IPS-NIHi11 (cell line): ENCODE results near the gene CSRP1.
"Not testable (repeated sequence)": the region's sequence is repeated elsewhere in the genome, so short reads cannot be mapped to it uniquely, and the experiment has no call there.

ENCODE experiments used
- DNase-seq: peaks from one replicate; pipeline ENCODE4 v3.0.0; 2012; ENCODE audit warnings: mixed read lengths, low spot score

The CSRP1 gene

GRCh38 chr1:201496296-201496690, 10.6 kb downstream of the CSRP1 start:
- DNase-seq, result no peak

GRCh38 chr1:201495551-201496295, 11.2 kb downstream of the CSRP1 start:
- DNase-seq, result no peak

- no peak for DNase-seq
Measured at GRCh38 chr1:201493757-201494617, 12.9 kb downstream of the CSRP1 start.

GRCh38 chr1:201493026-201493656, 13.8 kb downstream of the CSRP1 start:
- not testable (repeated sequence) for DNase-seq

GRCh38 chr1:201491896-201492511, 14.9 kb downstream of the CSRP1 start:
- no peak for DNase-seq

- DNase-seq, result no peak
Measured at GRCh38 chr1:201490708-201491131, 16.2 kb downstream of the CSRP1 start.

GRCh38 chr1:201489643-201490261, 17.2 kb downstream of the CSRP1 start:
- DNase-seq, result no peak

GRCh38 chr1:201488830-201489589, 17.9 kb downstream of the CSRP1 start:
- no peak for DNase-seq

- no peak for DNase-seq
Measured at GRCh38 chr1:201487742-201488141, 19.2 kb downstream of the CSRP1 start.

- no peak for DNase-seq
Measured at GRCh38 chr1:201486187-201486586, 20.7 kb downstream of the CSRP1 start.

GRCh38 chr1:201485184-201485774, 21.6 kb downstream of the CSRP1 start:
- no peak for DNase-seq

- no peak for DNase-seq
Measured at GRCh38 chr1:201483373-201483949, 23.5 kb downstream of the CSRP1 start.

- DNase-seq, result no peak
Measured at GRCh38 chr1:201482755-201483154, 24.2 kb downstream of the CSRP1 start.

- DNase-seq, result peak; percentile 91
Measured at GRCh38 chr1:201481761-201482493, 25.0 kb downstream of the CSRP1 start.

- DNase-seq, result no peak
Measured at GRCh38 chr1:201481004-201481380, 25.9 kb downstream of the CSRP1 start.

- DNase-seq, result peak; percentile 91
Measured at GRCh38 chr1:201480231-201481003, 26.5 kb downstream of the CSRP1 start.

GRCh38 chr1:201479201-201479730, 27.7 kb downstream of the CSRP1 start:
- no peak for DNase-seq

- not testable (repeated sequence) for DNase-seq
Measured at GRCh38 chr1:201478666-201479065, 28.3 kb downstream of the CSRP1 start.
